GM12892 (cell line): Measurements from ENCODE around the gene MORC2.

Experiments used
- POLR2A ChIP-seq: IDR thresholded peaks from 2 replicates; pipeline ENCODE4 v1.6.1; 2011; ENCODE audit warnings: low read depth, low read length, control low read depth
- POLR2AphosphoS5 ChIP-seq: IDR thresholded peaks from 2 replicates; pipeline ENCODE4 v1.6.1; 2011; ENCODE audit warnings: low read depth, low read length, control low read depth

GRCh38 chr22:30903876-30904460, 64.6 kb downstream of the MORC2 start:
- TF ChIP-seq POLR2A (no peak), POLR2AphosphoS5 (no peak)
